Subcutaneous abdominal adipose tissue (tissue), 5 donors: ENCODE measurements around the gene OSER1.

ENCODE experiments used
- H3K27ac ChIP-seq: one replicate; pipeline ENCODE4 v1.7.0; 2013; ENCODE audit warnings: low read depth, mild to moderate bottlenecking, inconsistent platforms, low read length, moderate library complexity
- H3K27me3 ChIP-seq, 5 donors: one replicate each; pipeline ENCODE4 v1.7.0; 2013; ENCODE audit warnings: low read length in 5 of 5, inconsistent platforms in 1 of 5; ENCODE audit not compliant: control insufficient read depth in 5 of 5, insufficient read depth in 4 of 5
- H3K36me3 ChIP-seq, 5 donors: one replicate each; pipeline ENCODE4 v1.7.0; 2013; ENCODE audit warnings: low read length in 5 of 5; ENCODE audit not compliant: control insufficient read depth in 5 of 5, insufficient read depth in 5 of 5
- H3K4me1 ChIP-seq, 5 donors: one replicate each; pipeline ENCODE4 v1.7.0; 2013; ENCODE audit warnings: low read length in 5 of 5, mild to moderate bottlenecking in 3 of 5, moderate library complexity in 1 of 5; ENCODE audit not compliant: control insufficient read depth in 5 of 5, insufficient read depth in 5 of 5
- H3K4me3 ChIP-seq, 5 donors: one replicate each; pipeline ENCODE4 v1.7.0; 2013; ENCODE audit warnings: low read length in 5 of 5, low read depth in 1 of 5
- H3K9ac ChIP-seq, 5 donors: one replicate each; pipeline ENCODE4 v1.7.0; 2013; ENCODE audit warnings: low read length in 5 of 5, mild to moderate bottlenecking in 4 of 5, moderate library complexity in 3 of 5
- H3K9me3 ChIP-seq, 5 donors: one replicate each; pipeline ENCODE4 v1.7.0; 2013; ENCODE audit warnings: low read length in 5 of 5; ENCODE audit not compliant: control insufficient read depth in 5 of 5
- donor health status: healthy.
- donor health status: healthy.
- donor health status: healthy.
- donor health status: healthy.
- donor health status: healthy.

Gene OSER1

DNA sequence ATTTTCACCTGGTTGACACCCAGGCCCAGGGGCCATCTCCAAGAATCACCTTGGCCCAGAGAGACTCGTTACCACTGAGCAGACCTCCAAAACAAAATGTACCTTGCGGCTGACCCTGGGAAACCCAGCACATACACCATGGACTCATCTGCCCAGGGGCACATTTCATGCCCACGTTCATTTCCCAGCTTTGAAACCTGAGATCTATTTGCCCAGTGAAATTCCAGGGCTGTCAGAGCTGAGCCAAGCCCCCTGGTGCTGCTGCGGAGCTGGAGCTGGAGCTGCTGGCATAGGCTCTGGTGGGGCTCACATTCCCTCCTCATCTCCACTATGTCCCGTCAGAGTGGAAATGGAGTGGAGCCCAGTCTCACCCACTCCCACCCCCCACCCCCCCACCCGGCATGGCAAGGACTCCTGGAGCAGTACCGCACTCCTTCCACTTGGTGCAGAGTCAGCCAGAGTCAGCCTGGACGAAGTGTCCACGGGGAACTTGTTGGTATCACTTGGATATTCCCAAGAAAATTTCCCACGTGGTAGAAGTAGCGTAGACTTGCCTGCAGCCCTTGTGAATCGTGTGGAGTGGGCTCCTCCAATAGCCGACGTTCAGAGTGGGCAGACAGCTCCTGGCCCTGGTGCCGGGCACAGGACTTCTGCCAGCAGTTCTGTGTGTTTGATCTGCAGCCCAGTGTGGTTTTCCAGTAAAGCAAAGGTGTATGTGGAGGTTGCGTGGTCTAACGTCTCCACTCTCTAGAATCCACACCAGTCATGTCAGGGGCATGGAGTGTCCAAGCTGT lies 18.1 kb upstream of the OSER1 start:
- H3K9me3 ChIP-seq = no peaks in the 10 kb centered on the region
- no peaks in the 10 kb centered on the region for H3K4me1 ChIP-seq
- no peak overlapping the region for H3K9ac ChIP-seq
- H3K27ac ChIP-seq = no peak overlapping the region
- peaks cover 0 to 8% (median 3%) of the 10 kb centered on the region in 5 donors for H3K36me3 ChIP-seq
- no peaks in the 10 kb centered on the region for H3K27me3 ChIP-seq
- no peak overlapping the region for H3K4me3 ChIP-seq

DNA sequence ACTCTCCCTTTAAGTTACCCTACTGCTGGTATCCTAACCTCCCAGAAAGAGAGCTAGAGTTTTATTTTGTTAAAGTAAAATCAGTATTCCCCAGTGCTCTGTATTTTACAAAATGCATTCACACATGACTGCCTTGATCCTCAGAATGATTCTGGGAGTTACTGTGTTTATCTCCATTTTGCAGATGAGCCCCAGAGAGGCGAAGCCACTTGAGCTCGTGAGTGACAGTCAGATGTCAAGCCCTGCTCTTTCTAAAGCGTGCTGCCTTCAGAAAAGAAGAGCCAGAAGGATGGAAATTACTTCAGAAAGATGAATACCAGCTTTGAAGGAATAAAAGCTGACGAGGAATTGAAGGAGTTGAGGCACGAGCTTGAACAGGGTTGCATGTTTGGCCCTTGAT lies 14.1 kb upstream of the OSER1 start:
- Histone ChIP-seq H3K27ac (no peak overlapping the region), H3K9ac (no peak overlapping the region), H3K4me1 (no peaks in the 10 kb centered on the region), H3K27me3 (no peaks in the 10 kb centered on the region), H3K4me3 (no peak overlapping the region), H3K36me3 (peaks cover 0 to 13% (median 3%) of the 10 kb centered on the region in 5 donors), H3K9me3 (no peaks in the 10 kb centered on the region)

DNA sequence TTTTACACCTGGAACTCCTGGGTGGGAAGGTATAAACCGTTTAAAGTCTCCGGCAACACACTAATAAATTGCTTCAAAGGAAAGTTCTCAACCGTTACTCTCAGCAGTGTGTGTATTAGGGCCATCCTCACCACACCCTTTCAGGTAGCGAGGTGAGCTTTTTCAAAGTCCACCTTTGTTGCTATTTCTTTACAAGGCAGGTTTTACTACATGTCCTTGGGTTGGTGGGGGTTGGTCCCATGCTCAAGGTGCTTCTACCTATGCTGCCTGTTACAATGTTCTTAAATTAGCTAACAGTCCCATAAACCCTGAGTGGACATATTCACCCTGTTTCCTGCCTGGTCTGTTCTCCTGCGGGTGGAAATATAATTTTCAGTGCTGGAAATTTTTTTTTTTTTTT lies 13.2 kb upstream of the OSER1 start:
- no peaks in the 10 kb centered on the region for H3K4me1 ChIP-seq
- H3K9me3 ChIP-seq = no peaks in the 10 kb centered on the region
- no peak overlapping the region for H3K9ac ChIP-seq
- H3K36me3 ChIP-seq = peaks cover 0 to 15% (median 3%) of the 10 kb centered on the region in 5 donors
- H3K27me3 ChIP-seq = no peaks in the 10 kb centered on the region
- no peak overlapping the region for H3K27ac ChIP-seq
- H3K4me3 ChIP-seq = no peak overlapping the region

DNA sequence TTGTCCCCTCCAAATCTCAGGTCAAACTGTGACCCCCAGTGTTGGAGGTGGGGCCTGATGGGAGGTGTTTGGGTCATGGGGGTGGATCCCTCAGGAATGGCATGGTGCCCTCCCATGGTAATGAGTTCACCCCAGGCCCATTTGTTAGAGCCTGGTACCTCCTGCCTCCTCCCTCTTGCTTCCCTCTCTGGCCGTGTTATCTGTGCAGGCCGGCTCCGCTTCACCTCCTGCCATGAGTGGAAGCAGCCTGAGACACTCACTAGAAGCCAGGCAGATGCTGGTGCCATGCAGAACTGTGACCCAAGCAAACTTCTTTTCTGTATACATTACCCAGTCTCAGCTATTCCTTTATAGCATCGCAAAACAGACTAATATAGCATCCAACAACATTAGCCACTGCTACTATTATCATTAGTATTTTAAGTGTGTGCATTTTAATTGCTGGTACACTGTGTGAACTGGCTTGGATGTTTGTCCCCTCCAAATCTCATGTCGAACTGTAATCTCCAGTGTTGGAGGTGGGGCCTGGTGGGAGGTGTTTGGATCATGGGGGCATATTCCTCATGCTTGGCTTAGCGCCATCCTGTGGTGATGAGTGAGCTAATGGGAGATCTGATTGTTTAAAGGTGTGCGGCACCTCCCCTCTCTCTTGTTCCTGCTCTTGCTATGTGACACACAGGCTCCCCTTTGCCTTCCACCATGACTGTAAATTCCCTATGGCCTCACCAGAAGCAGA lies 12.2 kb upstream of the OSER1 start:
- Histone ChIP-seq H3K27ac (no peak overlapping the region), H3K9me3 (no peaks in the 10 kb centered on the region), H3K9ac (no peak overlapping the region), H3K27me3 (no peaks in the 10 kb centered on the region), H3K4me3 (no peak overlapping the region), H3K36me3 (peaks cover 0 to 15% (median 3%) of the 10 kb centered on the region in 5 donors), H3K4me1 (no peaks in the 10 kb centered on the region)

DNA sequence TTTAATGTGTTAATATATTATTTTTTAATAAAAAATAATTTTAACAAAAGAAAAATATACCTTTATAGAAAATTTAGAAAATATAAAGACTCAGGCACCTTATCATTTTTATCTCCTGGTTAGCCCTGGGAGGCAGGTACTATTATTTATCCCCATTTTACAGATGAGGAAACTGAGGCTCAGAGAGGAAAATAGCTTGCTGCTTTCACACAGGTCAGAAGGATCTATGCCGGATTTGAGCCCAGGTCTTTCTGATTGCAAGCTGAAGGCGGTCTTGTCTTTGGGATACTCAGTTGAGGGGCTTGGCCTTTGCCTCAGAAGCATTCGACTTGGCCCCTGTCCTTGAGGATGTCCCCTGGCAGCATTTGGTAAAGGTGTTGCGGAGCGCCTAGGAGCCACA lies 11.5 kb upstream of the OSER1 start:
- no peak overlapping the region for H3K27ac ChIP-seq
- no peak overlapping the region for H3K4me3 ChIP-seq
- H3K36me3 ChIP-seq = peaks cover 0 to 15% (median 3%) of the 10 kb centered on the region in 5 donors
- H3K27me3 ChIP-seq = no peaks in the 10 kb centered on the region
- no peaks in the 10 kb centered on the region for H3K9me3 ChIP-seq
- H3K4me1 ChIP-seq = no peaks in the 10 kb centered on the region
- H3K9ac ChIP-seq = no peak overlapping the region

DNA sequence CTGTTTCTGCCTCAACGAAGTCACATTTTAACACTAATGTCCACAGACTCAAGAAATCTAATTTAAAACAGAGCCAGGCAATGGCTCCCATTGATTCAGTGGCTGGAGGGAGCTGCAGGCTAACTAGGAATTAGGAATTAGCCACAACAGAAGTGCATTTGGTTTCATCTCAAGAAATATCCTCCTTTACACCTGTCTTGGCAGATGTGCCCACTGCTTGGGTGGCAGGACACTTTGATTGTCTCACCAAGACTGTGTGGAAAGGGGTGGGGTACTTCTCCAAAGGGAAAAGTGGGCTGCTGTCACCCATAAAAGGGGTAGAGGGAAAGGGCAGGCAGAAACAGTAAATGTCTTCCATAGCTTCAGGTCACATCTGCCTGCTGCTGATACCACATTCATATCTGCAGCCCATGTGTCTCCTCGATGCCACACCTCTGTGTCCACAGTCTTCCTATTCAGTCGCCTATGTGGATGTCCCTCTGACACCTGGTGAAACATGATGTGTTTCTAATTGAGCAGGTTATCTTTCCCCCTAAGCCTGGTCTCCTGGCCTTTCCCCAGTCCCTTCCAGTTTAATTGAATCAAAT lies 10.9 kb upstream of the OSER1 start:
- Histone ChIP-seq H3K4me1 (no peaks in the 10 kb centered on the region), H3K9ac (no peak overlapping the region), H3K27ac (no peak overlapping the region), H3K36me3 (peaks cover 0 to 16% (median 3%) of the 10 kb centered on the region in 5 donors), H3K4me3 (no peak overlapping the region), H3K9me3 (no peaks in the 10 kb centered on the region), H3K27me3 (no peaks in the 10 kb centered on the region)

DNA sequence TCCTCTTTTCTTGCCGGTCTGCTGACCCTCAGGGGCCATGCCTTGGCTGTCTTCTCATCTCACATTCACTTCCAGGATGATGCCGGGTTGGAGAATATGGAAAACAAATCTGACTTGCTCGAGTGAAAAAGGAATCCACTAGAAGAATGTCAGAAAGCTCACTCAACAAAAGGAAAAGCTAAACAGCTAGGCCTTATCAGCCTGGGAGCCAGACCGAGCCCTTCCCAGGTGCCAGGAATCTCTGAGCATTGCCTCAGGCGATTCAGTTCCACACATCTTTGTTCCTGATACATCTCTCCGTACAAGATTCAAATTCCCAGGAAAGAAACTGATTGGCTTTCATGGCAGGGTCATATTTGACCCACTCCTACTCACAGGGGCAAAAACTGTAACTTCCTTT lies 9.2 kb upstream of the OSER1 start:
- no peaks in the 10 kb centered on the region for H3K4me1 ChIP-seq
- H3K36me3 ChIP-seq = peaks cover 0 to 11% (median 7%) of the 10 kb centered on the region in 5 donors
- no peaks in the 10 kb centered on the region for H3K27me3 ChIP-seq
- H3K9ac ChIP-seq = no peak overlapping the region
- no peak overlapping the region for H3K27ac ChIP-seq
- no peaks in the 10 kb centered on the region for H3K9me3 ChIP-seq
- H3K4me3 ChIP-seq = no peak overlapping the region

DNA sequence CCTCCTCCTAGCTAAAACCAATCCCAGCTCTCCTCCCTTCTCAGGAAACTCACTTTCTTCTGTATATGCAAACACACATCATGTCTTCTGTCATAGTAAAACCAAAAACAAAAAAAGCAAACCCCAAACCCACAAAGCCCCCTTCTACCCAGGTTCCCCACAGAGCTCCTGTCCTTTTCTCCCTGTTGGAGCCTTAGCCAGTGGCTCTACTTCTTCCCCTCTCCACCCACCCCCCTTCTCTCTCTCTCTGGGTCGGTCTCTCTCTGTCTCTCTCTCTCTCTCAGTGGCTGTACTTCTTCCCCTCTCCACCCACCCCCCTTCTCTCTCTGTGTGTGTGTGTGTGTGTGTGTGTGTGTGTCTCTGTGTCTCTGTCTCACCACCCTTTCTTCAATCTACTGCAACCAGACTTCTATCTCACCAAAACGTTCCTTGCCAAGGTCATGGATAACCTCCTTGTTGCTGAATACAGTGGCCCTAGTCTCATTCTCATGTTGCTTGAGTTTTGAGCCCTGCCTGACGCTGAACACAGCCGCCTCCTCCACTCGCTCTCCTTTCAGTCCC lies 8.7 kb upstream of the OSER1 start:
- no peak overlapping the region for H3K9ac ChIP-seq
- no peak overlapping the region for H3K27ac ChIP-seq
- H3K4me3 ChIP-seq = no peak overlapping the region
- H3K27me3 ChIP-seq = no peaks in the 10 kb centered on the region
- H3K9me3 ChIP-seq = no peaks in the 10 kb centered on the region
- H3K4me1 ChIP-seq = no peaks in the 10 kb centered on the region
- H3K36me3 ChIP-seq = peaks cover 0 to 10% (median 5%) of the 10 kb centered on the region in 5 donors

DNA sequence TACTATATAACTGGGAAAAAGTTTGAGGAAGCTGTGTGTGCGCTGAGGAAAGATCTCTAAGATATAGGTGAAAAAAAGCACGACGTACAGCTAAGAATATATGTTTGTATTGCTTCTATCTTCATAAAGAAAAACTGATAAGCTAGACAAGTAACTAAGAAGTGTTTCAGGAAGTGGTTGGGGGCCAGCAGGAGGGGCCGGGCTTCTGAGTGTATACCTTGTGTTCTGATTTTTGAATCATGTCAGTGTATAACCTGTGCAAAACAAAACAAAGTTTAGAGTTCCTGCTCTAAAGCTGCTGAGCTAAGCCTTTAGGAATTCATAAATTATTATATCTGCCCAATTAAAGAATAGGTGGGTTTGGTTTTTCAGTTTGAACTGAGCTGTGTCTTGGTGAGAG lies 7.9 kb upstream of the OSER1 start:
- Histone ChIP-seq H3K4me3 (no peak overlapping the region), H3K27ac (no peak overlapping the region), H3K36me3 (peaks cover 0 to 10% (median 5%) of the 10 kb centered on the region in 5 donors), H3K9ac (no peak overlapping the region), H3K4me1 (no peaks in the 10 kb centered on the region), H3K9me3 (no peaks in the 10 kb centered on the region), H3K27me3 (no peaks in the 10 kb centered on the region)
